HEK293 (cell line): Measurements from ENCODE around the gene TSEN54.

Experiments used
- CTCF ChIA-PET: fragments of 350-600 bp; formaldehyde crosslinking; extraction: SDS; loops from one replicate; lab custom pipeline; 2021; ENCODE audit warnings: antibody characterized with exemption; lab: Yijun Ruan, JAX
- POLR2A ChIA-PET: fragments of 300-600 bp; formaldehyde crosslinking; extraction: SDS; loops from one replicate; lab custom pipeline; 2020; ENCODE audit warnings: antibody characterized with exemption, inconsistent platforms; lab: Yijun Ruan, JAX
- H3K27ac ChIP-seq: fragments of 200-500 bp; sonication (Bioruptor generic); 2 replicates; pipeline ENCODE4 v1.5.1; 2014; ENCODE audit warnings: low read depth, low read length, control low read depth, inconsistent platforms; ENCODE audit errors: extremely low read depth
- H3K36me3 ChIP-seq, 2 experiments: fragments of 200-500 bp in 1 of 2; sonication (Bioruptor generic) in 1 of 2; 1 replicate in 1 of 2; 2 replicates in 1 of 2; pipeline ENCODE4 v1.5.1; 2014 to 2017; ENCODE audit warnings: inconsistent platforms in 2 of 2, low read length in 2 of 2; ENCODE audit not compliant: control insufficient read depth in 2 of 2, insufficient read depth in 1 of 2
- H3K4me1 ChIP-seq: fragments of 200-500 bp; sonication (Bioruptor generic); 2 replicates; pipeline ENCODE4 v1.5.1; 2014; ENCODE audit warnings: mild to moderate bottlenecking, low read length, inconsistent platforms; ENCODE audit not compliant: control insufficient read depth, insufficient read depth
- H3K4me3 ChIP-seq: 2 replicates; pipeline ENCODE4 v1.5.1; 2011; ENCODE audit warnings: low read depth, mild to moderate bottlenecking, control low read depth, low read length, moderate library complexity
- H3K9me3 ChIP-seq: fragments of 200-500 bp; sonication (Bioruptor generic); 2 replicates; pipeline ENCODE4 v1.5.1; 2014; ENCODE audit warnings: low read depth, low read length, inconsistent platforms; ENCODE audit not compliant: control insufficient read depth, insufficient read depth
- GLIS1 ChIP-seq: fragments of 450-650 bp; formaldehyde crosslinking; IDR thresholded peaks from 2 replicates; pipeline ENCODE4 v1.5.1; 2016; ENCODE audit warnings: missing biosample characterization, missing genetic modification characterization
- HOXD13 ChIP-seq: sonication (generic); formaldehyde crosslinking; IDR thresholded peaks from 2 replicates; pipeline ENCODE4 v1.8.0; 2022; ENCODE audit warnings: missing genetic modification reagents, borderline replicate concordance
- OVOL3 ChIP-seq: fragments of 450-650 bp; formaldehyde crosslinking; IDR thresholded peaks from 2 replicates; pipeline ENCODE4 v1.5.1; 2016; ENCODE audit warnings: missing biosample characterization, missing genetic modification characterization
- ZIC2 ChIP-seq: fragments of 450-650 bp; formaldehyde crosslinking; IDR thresholded peaks from 2 replicates; pipeline ENCODE4 v1.5.1; 2016; ENCODE audit warnings: missing biosample characterization, missing genetic modification characterization
- ZNF132 ChIP-seq: fragments of 450-650 bp; formaldehyde crosslinking; IDR thresholded peaks from 2 replicates; pipeline ENCODE4 v1.5.1; 2017; ENCODE audit warnings: missing biosample characterization, missing genetic modification characterization, borderline replicate concordance
- ZNF16 ChIP-seq: fragments of 450-650 bp; formaldehyde crosslinking; IDR thresholded peaks from 2 replicates; pipeline ENCODE4 v1.5.1; 2016; ENCODE audit warnings: low read depth, missing biosample characterization, missing genetic modification characterization
- ZNF324 ChIP-seq: fragments of 450-650 bp; formaldehyde crosslinking; IDR thresholded peaks from 2 replicates; pipeline ENCODE4 v1.5.1; 2016; ENCODE audit warnings: missing biosample characterization, missing genetic modification characterization
- ZNF544 ChIP-seq: fragments of 450-650 bp; formaldehyde crosslinking; IDR thresholded peaks from 2 replicates; pipeline ENCODE4 v1.5.0; 2017; ENCODE audit warnings: missing biosample characterization, missing genetic modification characterization
- ZNF571 ChIP-seq: fragments of 450-650 bp; formaldehyde crosslinking; IDR thresholded peaks from 2 replicates; pipeline ENCODE4 v1.5.0; 2017; ENCODE audit warnings: missing biosample characterization, missing genetic modification characterization
- ZNF677 ChIP-seq: fragments of 450-650 bp; IDR thresholded peaks from 2 replicates; pipeline ENCODE4 v1.5.0; 2018; ENCODE audit warnings: missing biosample characterization, mild to moderate bottlenecking, missing genetic modification characterization, moderate library complexity
- TF ChIP-seq, protein P1 (sequence below): sonication (generic); formaldehyde crosslinking; IDR thresholded peaks from 2 replicates; pipeline ENCODE4 v1.8.1; 2022; ENCODE audit warnings: mild to moderate bottlenecking, moderate library complexity, missing genetic modification reagents
- TF ChIP-seq, protein P2 (sequence below): fragments of 450-650 bp; formaldehyde crosslinking; conservative IDR thresholded peaks from 2 replicates; pipeline ENCODE4 v1.5.1; 2016; ENCODE audit warnings: low read depth, missing biosample characterization, missing genetic modification characterization
- TF ChIP-seq, protein P3 (sequence below): fragments of 450-650 bp; formaldehyde crosslinking; optimal IDR thresholded peaks from 2 replicates; pipeline ENCODE3; 2016; ENCODE audit warnings: missing biosample characterization, mild to moderate bottlenecking, missing genetic modification characterization
- TF ChIP-seq, protein P4 (sequence below): fragments of 450-650 bp; formaldehyde crosslinking; IDR thresholded peaks from 2 replicates; pipeline ENCODE4 v1.5.1; 2016; ENCODE audit warnings: missing biosample characterization, missing genetic modification characterization, borderline replicate concordance

TSEN54 gene

DNA sequence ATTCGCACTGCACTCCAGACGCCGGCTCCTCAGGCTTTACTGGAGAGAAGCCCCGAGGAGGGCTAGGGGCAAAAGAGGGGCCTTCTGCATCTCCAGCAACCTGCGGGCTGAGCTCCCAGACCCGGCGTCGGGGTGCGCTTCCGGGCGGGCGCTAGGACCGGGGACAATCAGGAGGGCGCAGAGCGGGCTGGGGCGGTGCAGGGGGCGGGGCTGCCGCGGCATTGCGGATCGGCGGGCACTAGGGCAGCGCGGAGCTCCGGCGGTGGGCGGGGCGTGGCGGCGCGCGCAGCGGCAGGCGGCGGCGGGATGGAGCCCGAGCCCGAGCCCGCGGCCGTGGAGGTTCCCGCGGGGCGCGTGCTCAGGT lies at the start of gene TSEN54 (continued):
- no peak for TF ChIP-seq ZNF132 (tag by site-specific recombination)
- TF ChIP-seq HOXD13 (CRISPR knock-in tag): no peak
- TF ChIP-seq, protein P1, sequence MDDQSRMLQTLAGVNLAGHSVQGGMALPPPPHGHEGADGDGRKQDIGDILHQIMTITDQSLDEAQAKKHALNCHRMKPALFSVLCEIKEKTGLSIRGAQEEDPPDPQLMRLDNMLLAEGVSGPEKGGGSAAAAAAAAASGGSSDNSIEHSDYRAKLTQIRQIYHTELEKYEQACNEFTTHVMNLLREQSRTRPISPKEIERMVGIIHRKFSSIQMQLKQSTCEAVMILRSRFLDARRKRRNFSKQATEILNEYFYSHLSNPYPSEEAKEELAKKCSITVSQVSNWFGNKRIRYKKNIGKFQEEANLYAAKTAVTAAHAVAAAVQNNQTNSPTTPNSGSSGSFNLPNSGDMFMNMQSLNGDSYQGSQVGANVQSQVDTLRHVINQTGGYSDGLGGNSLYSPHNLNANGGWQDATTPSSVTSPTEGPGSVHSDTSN (CRISPR knock-in tag): peak; percentile 56; the same call in 1 of the 2 replicates
- TF ChIP-seq, protein P2, sequence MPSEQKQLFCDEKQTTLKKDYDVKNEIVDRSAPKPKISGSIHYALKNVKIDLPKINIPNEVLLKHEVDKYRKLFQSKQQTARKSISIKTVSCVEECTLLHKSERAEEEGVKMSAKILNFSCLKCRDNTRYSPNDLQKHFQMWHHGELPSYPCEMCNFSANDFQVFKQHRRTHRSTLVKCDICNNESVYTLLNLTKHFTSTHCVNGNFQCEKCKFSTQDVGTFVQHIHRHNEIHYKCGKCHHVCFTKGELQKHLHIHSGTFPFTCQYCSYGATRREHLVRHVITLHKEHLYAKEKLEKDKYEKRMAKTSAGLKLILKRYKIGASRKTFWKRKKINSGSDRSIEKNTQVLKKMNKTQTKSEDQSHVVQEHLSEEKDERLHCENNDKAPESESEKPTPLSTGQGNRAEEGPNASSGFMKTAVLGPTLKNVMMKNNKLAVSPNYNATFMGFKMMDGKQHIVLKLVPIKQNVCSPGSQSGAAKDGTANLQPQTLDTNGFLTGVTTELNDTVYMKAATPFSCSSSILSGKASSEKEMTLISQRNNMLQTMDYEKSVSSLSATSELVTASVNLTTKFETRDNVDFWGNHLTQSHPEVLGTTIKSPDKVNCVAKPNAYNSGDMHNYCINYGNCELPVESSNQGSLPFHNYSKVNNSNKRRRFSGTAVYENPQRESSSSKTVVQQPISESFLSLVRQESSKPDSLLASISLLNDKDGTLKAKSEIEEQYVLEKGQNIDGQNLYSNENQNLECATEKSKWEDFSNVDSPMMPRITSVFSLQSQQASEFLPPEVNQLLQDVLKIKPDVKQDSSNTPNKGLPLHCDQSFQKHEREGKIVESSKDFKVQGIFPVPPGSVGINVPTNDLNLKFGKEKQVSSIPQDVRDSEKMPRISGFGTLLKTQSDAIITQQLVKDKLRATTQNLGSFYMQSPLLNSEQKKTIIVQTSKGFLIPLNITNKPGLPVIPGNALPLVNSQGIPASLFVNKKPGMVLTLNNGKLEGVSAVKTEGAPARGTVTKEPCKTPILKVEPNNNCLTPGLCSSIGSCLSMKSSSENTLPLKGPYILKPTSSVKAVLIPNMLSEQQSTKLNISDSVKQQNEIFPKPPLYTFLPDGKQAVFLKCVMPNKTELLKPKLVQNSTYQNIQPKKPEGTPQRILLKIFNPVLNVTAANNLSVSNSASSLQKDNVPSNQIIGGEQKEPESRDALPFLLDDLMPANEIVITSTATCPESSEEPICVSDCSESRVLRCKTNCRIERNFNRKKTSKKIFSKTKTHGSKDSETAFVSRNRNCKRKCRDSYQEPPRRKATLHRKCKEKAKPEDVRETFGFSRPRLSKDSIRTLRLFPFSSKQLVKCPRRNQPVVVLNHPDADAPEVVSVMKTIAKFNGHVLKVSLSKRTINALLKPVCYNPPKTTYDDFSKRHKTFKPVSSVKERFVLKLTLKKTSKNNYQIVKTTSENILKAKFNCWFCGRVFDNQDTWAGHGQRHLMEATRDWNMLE (tag by site-specific recombination): no peak
- TF ChIP-seq GLIS1 (tag by site-specific recombination): no peak
- TF ChIP-seq ZNF544 (tag by site-specific recombination): no peak
- no peak for TF ChIP-seq OVOL3 (tag by site-specific recombination)
- 0 out of 2 replicates have a peak, but pooled peaks have one; percentile 25 for TF ChIP-seq ZNF324
- TF ChIP-seq, protein P3, sequence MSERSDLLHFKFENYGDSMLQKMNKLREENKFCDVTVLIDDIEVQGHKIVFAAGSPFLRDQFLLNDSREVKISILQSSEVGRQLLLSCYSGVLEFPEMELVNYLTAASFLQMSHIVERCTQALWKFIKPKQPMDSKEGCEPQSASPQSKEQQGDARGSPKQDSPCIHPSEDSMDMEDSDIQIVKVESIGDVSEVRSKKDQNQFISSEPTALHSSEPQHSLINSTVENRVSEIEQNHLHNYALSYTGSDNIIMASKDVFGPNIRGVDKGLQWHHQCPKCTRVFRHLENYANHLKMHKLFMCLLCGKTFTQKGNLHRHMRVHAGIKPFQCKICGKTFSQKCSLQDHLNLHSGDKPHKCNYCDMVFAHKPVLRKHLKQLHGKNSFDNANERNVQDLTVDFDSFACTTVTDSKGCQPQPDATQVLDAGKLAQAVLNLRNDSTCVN (tag by site-specific recombination): peak; percentile 1
- TF ChIP-seq, protein P4, sequence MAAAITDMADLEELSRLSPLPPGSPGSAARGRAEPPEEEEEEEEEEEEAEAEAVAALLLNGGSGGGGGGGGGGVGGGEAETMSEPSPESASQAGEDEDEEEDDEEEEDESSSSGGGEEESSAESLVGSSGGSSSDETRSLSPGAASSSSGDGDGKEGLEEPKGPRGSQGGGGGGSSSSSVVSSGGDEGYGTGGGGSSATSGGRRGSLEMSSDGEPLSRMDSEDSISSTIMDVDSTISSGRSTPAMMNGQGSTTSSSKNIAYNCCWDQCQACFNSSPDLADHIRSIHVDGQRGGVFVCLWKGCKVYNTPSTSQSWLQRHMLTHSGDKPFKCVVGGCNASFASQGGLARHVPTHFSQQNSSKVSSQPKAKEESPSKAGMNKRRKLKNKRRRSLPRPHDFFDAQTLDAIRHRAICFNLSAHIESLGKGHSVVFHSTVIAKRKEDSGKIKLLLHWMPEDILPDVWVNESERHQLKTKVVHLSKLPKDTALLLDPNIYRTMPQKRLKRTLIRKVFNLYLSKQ (tag by site-specific recombination): no peak
- TF ChIP-seq ZNF677: peak; percentile 64; the same call in 1 of the 2 replicates
- TF ChIP-seq ZIC2: no peak

DNA sequence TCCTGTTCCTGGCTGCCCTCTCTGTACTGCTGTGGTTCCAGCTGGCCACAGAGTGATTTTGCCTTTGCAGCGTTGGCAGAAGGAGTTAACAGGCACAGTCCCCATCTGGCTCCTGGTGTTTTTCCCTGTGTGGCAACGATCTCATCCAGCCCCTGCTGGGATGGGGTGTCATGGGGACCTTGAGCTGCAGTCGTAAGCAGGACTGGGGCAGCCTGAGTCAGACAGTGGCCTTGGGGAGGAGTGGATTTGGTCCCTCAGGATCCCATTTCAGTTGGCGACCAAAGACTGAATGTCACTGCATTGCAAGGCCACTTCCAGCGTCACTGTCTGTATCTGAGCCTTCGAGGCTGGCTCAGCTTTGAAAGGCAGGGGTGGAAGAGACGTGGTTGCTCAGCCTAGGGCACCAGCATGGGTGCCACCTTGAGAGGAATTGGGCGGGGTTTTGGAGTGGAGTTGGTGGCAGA lies 48.0 kb upstream of the TSEN54 start:
- POLR2A ChIA-PET: no interaction called here
- CTCF ChIA-PET: interaction anchor here (0.8 to 1.5 kb wide), 2 partner anchors 35 to 165 kb away, joined by 4 to 5 read pairs; partner anchors contain the start of gene SMIM5
- Histone ChIP-seq H3K4me1 (no peaks in the 10 kb centered on the region), H3K4me3 (no peak overlapping the region), H3K36me3 (peaks cover 4 to 21% of the 10 kb centered on the region in 2 experiments; a peak in 2 of 3 replicates), H3K27ac (no peak overlapping the region), H3K9me3 (no peaks in the 10 kb centered on the region)
- TF ChIP-seq ZNF571 (no peak), ZIC2 (peak; percentile 81), ZNF16 (0 out of 2 replicates have a peak, but pooled peaks have one; percentile 12)
